Activated gamma-delta T cell treated with anti-CD3 and anti-CD28 coated beads, Interleukin-2, amount 50 U/mL, for 16 hours (primary cell): ENCODE data around the gene TLE7.

Experiments used
- DNase-seq: peaks from one replicate; pipeline ENCODE4 v3.0.0-alpha.2; 2020; ENCODE audit warnings: low read depth

The TLE7 gene

GRCh38 chr16:71448274-71448866 lies 6.5 kb upstream of the TLE7 start:
- DNase-seq, result no peak

- DNase-seq, result no peak
These were observed 1.9 kb upstream of the TLE7 start for GRCh38 chr16:71443714-71444113.

GRCh38 chr16:71441348-71442050 lies 355 bp downstream of the TLE7 start:
- no peak for DNase-seq

- no peak for DNase-seq
These were observed 1.0 kb downstream of the TLE7 start for GRCh38 chr16:71440669-71441347.

- DNase-seq, result no peak
These were observed 2.3 kb downstream of the TLE7 start for GRCh38 chr16:71439523-71439922.

- DNase-seq, result no peak
These were observed 5.4 kb downstream of the TLE7 start for GRCh38 chr16:71436473-71436872.

GRCh38 chr16:71432906-71433305 lies 8.9 kb downstream of the TLE7 start:
- no peak for DNase-seq

GRCh38 chr16:71431991-71432390 lies 9.9 kb downstream of the TLE7 start:
- DNase-seq, result no peak

- no peak for DNase-seq
These were observed 10.7 kb downstream of the TLE7 start for GRCh38 chr16:71431176-71431575.

- no peak for DNase-seq
These were observed 11.1 kb downstream of the TLE7 start for GRCh38 chr16:71430744-71431143.

GRCh38 chr16:71429581-71429980 lies 12.3 kb downstream of the TLE7 start:
- no peak for DNase-seq

- DNase-seq, result no peak
These were observed 13.0 kb downstream of the TLE7 start for GRCh38 chr16:71428883-71429282.

GRCh38 chr16:71428385-71428784 lies 13.5 kb downstream of the TLE7 start:
- no peak for DNase-seq

GRCh38 chr16:71426880-71427615 lies 14.8 kb downstream of the TLE7 start:
- DNase-seq, result no peak

- DNase-seq, result no peak
These were observed 15.6 kb downstream of the TLE7 start for GRCh38 chr16:71426069-71426879.

GRCh38 chr16:71425746-71426068 lies 16.1 kb downstream of the TLE7 start:
- no peak for DNase-seq

GRCh38 chr16:71424626-71425025 lies 17.2 kb downstream of the TLE7 start:
- DNase-seq, result no peak

GRCh38 chr16:71423865-71424264 lies 18.0 kb downstream of the TLE7 start:
- no peak for DNase-seq

- DNase-seq, result no peak
These were observed 18.8 kb downstream of the TLE7 start for GRCh38 chr16:71423016-71423415.

GRCh38 chr16:71421911-71422310 lies 19.9 kb downstream of the TLE7 start:
- DNase-seq, result no peak

- no peak for DNase-seq
These were observed 27.8 kb downstream of the TLE7 start for GRCh38 chr16:71414038-71414437.

- DNase-seq, result no peak
These were observed 28.5 kb downstream of the TLE7 start for GRCh38 chr16:71413341-71413740.
